Non-pigmented ciliary epithelial cell (primary cell): Measurements from ENCODE around the gene EIF3A.
"Not testable (repeated sequence)": the region's sequence is repeated elsewhere in the genome, so short reads cannot be mapped to it uniquely, and the experiment has no call there.

Experiments used
- DNase-seq: peaks from one replicate; pipeline ENCODE4 v3.0.0-alpha.2; 2010; ENCODE audit warnings: low read depth

The EIF3A gene

GRCh38 chr10:119080521-119081259, at the start of gene EIF3A:
TSS of gene EIF3A (minus strand) at chr10:119080817. CDS start at chr10:119080676, 141 bp downstream.
- DNase-seq, result peak; percentile 55

GRCh38 chr10:119129721-119130120, 49.1 kb upstream of the EIF3A start:
- DNase-seq, result no peak

GRCh38 chr10:119125942-119126341, 45.3 kb upstream of the EIF3A start:
- DNase-seq, result no peak

- no peak for DNase-seq
Measured at GRCh38 chr10:119120875-119121274, 40.3 kb upstream of the EIF3A start.

GRCh38 chr10:119120413-119120867, 39.8 kb upstream of the EIF3A start:
- DNase-seq, result no peak

- DNase-seq, result no peak
Measured at GRCh38 chr10:119119400-119119799, 38.8 kb upstream of the EIF3A start.

- no peak for DNase-seq
Measured at GRCh38 chr10:119118231-119118630, 37.6 kb upstream of the EIF3A start.

- no peak for DNase-seq
Measured at GRCh38 chr10:119116326-119116951, 35.8 kb upstream of the EIF3A start.

- no peak for DNase-seq
Measured at GRCh38 chr10:119115926-119116325, 35.3 kb upstream of the EIF3A start.

- no peak for DNase-seq
Measured at GRCh38 chr10:119113751-119114732, 33.4 kb upstream of the EIF3A start.

- no peak for DNase-seq
Measured at GRCh38 chr10:119112056-119112455, 31.4 kb upstream of the EIF3A start.

GRCh38 chr10:119107771-119108170, 27.2 kb upstream of the EIF3A start:
- not testable (repeated sequence) for DNase-seq

- DNase-seq, result not testable (repeated sequence)
Measured at GRCh38 chr10:119107106-119107505, 26.5 kb upstream of the EIF3A start.

- not testable (repeated sequence) for DNase-seq
Measured at GRCh38 chr10:119105899-119106298, 25.3 kb upstream of the EIF3A start.

- DNase-seq, result no peak
Measured at GRCh38 chr10:119105155-119105554, 24.5 kb upstream of the EIF3A start.

GRCh38 chr10:119104654-119105015, 24.0 kb upstream of the EIF3A start:
- no peak for DNase-seq

- DNase-seq, result peak; percentile 15
Measured at GRCh38 chr10:119103903-119104653, 23.5 kb upstream of the EIF3A start, which contains the start of gene DENND10. TSS of gene DENND10 (plus strand) at chr10:119104113. CDS start at chr10:119104143, 30 bp downstream.

GRCh38 chr10:119103241-119103902, 22.8 kb upstream of the EIF3A start:
- DNase-seq, result no peak

- DNase-seq, result no peak
Measured at GRCh38 chr10:119101366-119102098, 20.9 kb upstream of the EIF3A start.
